HepG2 (cell line): ENCODE data around the gene BTBD6. TPM values are rescaled to one million over a fixed set of nuclear protein-coding genes. Genes with fewer than 3 reads are reported as not detected.

Experiments
- ATAC-seq: fragments of 200-7000 bp; cut with Tn5 transposase; 3 replicates; pipeline ENCODE4 v1.9.1; 2020; ENCODE audit warnings: mild to moderate bottlenecking, moderate library complexity
- BruUV-seq: library from RNA; stranded (reverse); fragments of 400-500 nt; replicated peaks from 2 replicates; lab custom pipeline; 2021; lab: Mats Ljungman, UMichigan
- CTCF ChIA-PET: fragments of 300-600 bp; formaldehyde crosslinking; extraction: SDS; loops from one replicate; lab custom pipeline; 2021; ENCODE audit warnings: low total read pairs, inconsistent platforms, low intra/inter-chr PET ratio; lab: Yijun Ruan, JAX
- POLR2A ChIA-PET: fragments of 350-600 bp; sonication (Branson Sonifier 250); formaldehyde crosslinking; loops from one replicate; lab custom pipeline; 2020; ENCODE audit warnings: antibody characterized with exemption, inconsistent platforms; lab: Yijun Ruan, JAX
- DNase-seq: peaks from one replicate; pipeline ENCODE4 v3.0.0-alpha.2; 2015; ENCODE audit warnings: low spot score
- FAIRE-seq: peaks from 3 replicates; lab custom pipeline; 2011; peaks lifted over from hg19 to GRCh38; lab: Jason Lieb, UNC
- H2AFZ ChIP-seq: one replicate; pipeline ENCODE4 v1.6.1; 2011; ENCODE audit warnings: low read length, inconsistent platforms
- H3K27ac ChIP-seq: fragments of 300-600 bp; 3 replicates; pipeline ENCODE4 v1.8.0; 2011; ENCODE audit warnings: mixed run types, mild to moderate bottlenecking, mixed read lengths, low read length, inconsistent platforms; ENCODE audit not compliant: insufficient read depth; ENCODE audit errors: extremely low read length
- H3K27me3 ChIP-seq, 2 experiments: fragments of 200-600 bp in 1 of 2; 2 replicates in 1 of 2; 3 replicates in 1 of 2; pipeline versions ENCODE4 v1.6.0 to v1.8.0; 2011; ENCODE audit warnings: low read length in 2 of 2, mild to moderate bottlenecking in 2 of 2, moderate library complexity in 2 of 2, inconsistent platforms in 1 of 2; ENCODE audit not compliant: insufficient read depth in 2 of 2, control insufficient read depth in 1 of 2
- H3K36me3 ChIP-seq, 2 experiments: fragments of 200-600 bp in 1 of 2; replicated peaks in 1 of 2; 2 replicates in 1 of 2; 3 replicates in 1 of 2; pipeline versions ENCODE4 v1.5.1 to v1.8.0; 2011; ENCODE audit warnings: low read length in 2 of 2, inconsistent platforms in 1 of 2; ENCODE audit not compliant: insufficient read depth in 2 of 2, control insufficient read depth in 1 of 2
- H3K4me1 ChIP-seq: 2 replicates; pipeline ENCODE4 v1.5.1; 2012; ENCODE audit warnings: low read length, inconsistent platforms; ENCODE audit not compliant: insufficient read depth
- H3K4me2 ChIP-seq: 2 replicates; pipeline ENCODE4 v1.6.0; 2011; ENCODE audit warnings: low read depth, low read length, inconsistent platforms
- H3K4me3 ChIP-seq, 3 experiments: fragments of 200-600 bp in 1 of 3; sonication (generic), shearing (Covaris generic) in 1 of 3; replicated peaks in 1 of 3; 2 replicates each; pipeline ENCODE4 v1.5.1; 2011 to 2016; ENCODE audit warnings: low read length in 3 of 3, inconsistent platforms in 2 of 3, low read depth in 2 of 3, mild to moderate bottlenecking in 2 of 3, control low read depth in 1 of 3, mixed read lengths in 1 of 3; ENCODE audit not compliant: insufficient read depth in 1 of 3
- H3K79me2 ChIP-seq: one replicate; pipeline ENCODE4 v1.6.1; 2011; ENCODE audit warnings: low read length, inconsistent platforms; ENCODE audit not compliant: insufficient read depth
- H3K9ac ChIP-seq: 2 replicates; pipeline ENCODE4 v1.6.0; 2011; ENCODE audit warnings: mild to moderate bottlenecking, low read depth, low read length, inconsistent platforms; ENCODE audit not compliant: insufficient read depth
- H3K9me3 ChIP-seq: 2 replicates; pipeline ENCODE4 v1.5.1; 2012; ENCODE audit warnings: mild to moderate bottlenecking, low read length
- H4K20me1 ChIP-seq: 2 replicates; pipeline ENCODE4 v1.6.0; 2011; ENCODE audit warnings: inconsistent platforms, mild to moderate bottlenecking, low read length, moderate library complexity; ENCODE audit not compliant: insufficient read depth
- ASH2L ChIP-seq: fragments of 300-600, 200-600 bp; sonication (generic); IDR thresholded peaks from 2 replicates; pipeline ENCODE4 v1.7.0; 2017; ENCODE audit warnings: low read depth, mild to moderate bottlenecking, moderate library complexity, mixed read lengths, low read length; ENCODE audit not compliant: insufficient read length
- CHCHD3 ChIP-seq: sonication (generic); formaldehyde crosslinking; IDR thresholded peaks from 2 replicates; pipeline ENCODE4 v1.8.0; 2022; ENCODE audit warnings: mild to moderate bottlenecking, missing genetic modification reagents, moderate library complexity
- HNRNPLL ChIP-seq: fragments of 200-400 bp; formaldehyde crosslinking; IDR thresholded peaks from 2 replicates; pipeline ENCODE4 v1.6.1; 2017; ENCODE audit warnings: mild to moderate bottlenecking, low read depth, low read length; ENCODE audit not compliant: poor library complexity, severe bottlenecking
- IKZF4 ChIP-seq: sonication (generic); formaldehyde crosslinking; IDR thresholded peaks from 2 replicates; pipeline ENCODE4 v1.5.1; 2020; ENCODE audit warnings: borderline replicate concordance, mild to moderate bottlenecking, low read depth, missing genetic modification reagents; ENCODE audit errors: not compliant biosample characterization
- MAX ChIP-seq: IDR thresholded peaks from 2 replicates; pipeline ENCODE4 v1.6.1; 2012; ENCODE audit warnings: inconsistent platforms
- RBAK ChIP-seq: sonication (generic); formaldehyde crosslinking; IDR thresholded peaks from 2 replicates; pipeline ENCODE4 v1.5.1; 2020; ENCODE audit warnings: mild to moderate bottlenecking, missing genetic modification reagents
- SNRNP70 ChIP-seq: fragments of 200-400 bp; formaldehyde crosslinking; IDR thresholded peaks from 2 replicates; pipeline ENCODE4 v1.6.1; 2017; ENCODE audit warnings: mild to moderate bottlenecking, low read depth, low read length, moderate library complexity
- TFAP4 ChIP-seq: sonication (generic); IDR thresholded peaks from 2 replicates; pipeline ENCODE4 v1.6.1; 2016; ENCODE audit warnings: low read depth, borderline replicate concordance
- ZFP90 ChIP-seq: sonication (generic); formaldehyde crosslinking; IDR thresholded peaks from 2 replicates; pipeline ENCODE4 v1.8.0; 2022; ENCODE audit warnings: missing genetic modification reagents, mild to moderate bottlenecking, inconsistent platforms, borderline replicate concordance
- ZNF232 ChIP-seq: sonication (generic); formaldehyde crosslinking; IDR thresholded peaks from 2 replicates; pipeline ENCODE4 v1.4.0; 2020; ENCODE audit warnings: missing genetic modification reagents, borderline replicate concordance
- ZNF558 ChIP-seq: sonication (generic); formaldehyde crosslinking; IDR thresholded peaks from 2 replicates; pipeline ENCODE4 v1.9.0; 2022; ENCODE audit warnings: mild to moderate bottlenecking, missing genetic modification reagents, borderline replicate concordance
- ZNF564 ChIP-seq: sonication (generic); formaldehyde crosslinking; IDR thresholded peaks from 2 replicates; pipeline ENCODE4 v1.8.1; 2023; ENCODE audit warnings: mild to moderate bottlenecking, missing genetic modification reagents
- ZNF569 ChIP-seq: sonication (generic); formaldehyde crosslinking; IDR thresholded peaks from 2 replicates; pipeline ENCODE4 v1.5.0; 2020; ENCODE audit warnings: mild to moderate bottlenecking, missing genetic modification reagents, moderate library complexity, borderline replicate concordance
- ZNF841 ChIP-seq: sonication (generic); formaldehyde crosslinking; IDR thresholded peaks from 2 replicates; pipeline ENCODE4 v1.8.1; 2023; ENCODE audit warnings: missing genetic modification reagents, borderline replicate concordance
- ZSCAN9 ChIP-seq: IDR thresholded peaks from 2 replicates; pipeline ENCODE4 v1.6.1; 2016; ENCODE audit warnings: borderline replicate concordance
- WGBS: methylation state at CpG from one replicate; pipeline ENCODE4 v1.1.6; 2017; ENCODE audit warnings: low lambda C conversion rate; 5-methylcytosine and 5-hydroxymethylcytosine counted together
- in situ Hi-C: cut with HindIII; loops from 2 replicates; pipeline ENCODE4 v1.10.0; 2017; ENCODE audit warnings: low pct_unique_long_range_greater_than_20kb; ENCODE audit not compliant: extremely low pct_ligation_motif_present
- intact Hi-C: fragments of 100-400 bp; cut with micrococcal nuclease; formaldehyde crosslinking; loops from one replicate; pipeline ENCODE4 v1.10.0; 2022; ENCODE audit not compliant: unreplicated experiment
- polyA plus RNA-seq, 8 experiments: library from polyadenylated mRNA; depleted of rRNA in 3 of 8; stranded (reverse) in 7 of 8; unstranded in 1 of 8; fragments of >200 nt; fragmentation: Illumina TruSeq in 4 of 8; extraction: Trizol in 4 of 8; gene quantifications; 2 replicates each; pipeline versions ENCODE4 v1.2.1 to v1.2.3, GENCODE V29; 2011 to 2016; ENCODE audit warnings: low read depth in 4 of 8, missing spikeins in 1 of 8, mixed read lengths in 1 of 8; ENCODE audit not compliant: insufficient read depth in 1 of 8
- total RNA-seq, 5 experiments: library from RNA; depleted of rRNA; stranded (reverse); fragments of >200 nt; fragmentation: Illumina TruSeq; extraction: Trizol; gene quantifications; 2 replicates each; pipeline ENCODE4 v1.2.3, GENCODE V29; 2016; ENCODE audit warnings: low read depth in 1 of 5
- TF ChIP-seq, protein P1 (sequence below): sonication (generic); formaldehyde crosslinking; IDR thresholded peaks from 2 replicates; pipeline ENCODE4 v1.8.0; 2022; ENCODE audit warnings: low read depth, missing genetic modification reagents

BTBD6 gene
- total and polyA plus RNA-seq, 2 of the 13 experiments (the other 11 are each of a cell fraction or from before 2014, with no cell fraction given), result not detected

DNA sequence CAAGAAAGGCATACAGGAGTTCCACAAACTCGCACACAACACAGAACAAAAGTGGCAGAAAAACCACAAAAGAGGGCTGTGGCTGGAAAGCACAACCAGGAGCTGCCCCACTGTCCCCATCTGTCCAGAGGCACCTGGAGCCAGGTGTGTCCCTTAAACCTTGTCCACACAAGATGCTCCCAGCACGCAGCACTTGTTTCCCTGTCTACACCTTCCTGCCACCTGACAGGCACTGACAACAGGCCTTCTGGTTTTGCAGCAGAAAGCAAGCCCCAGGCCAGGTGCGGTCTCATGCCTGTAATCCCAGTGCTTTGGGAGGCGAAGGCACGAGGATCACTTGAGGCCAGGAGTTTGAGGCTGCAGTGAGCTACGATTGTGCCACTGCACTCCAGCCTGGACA, 3.6 kb downstream of the BTBD6 start:
- no peak for ATAC-seq
- intact Hi-C loops (no loop called here), in situ Hi-C loops (no loop called here)
- Histone ChIP-seq H3K79me2 (no peaks in the 10 kb centered on the region), H3K4me3 (no peak overlapping the region), H2AFZ (no peak overlapping the region), H3K9ac (no peak overlapping the region), H3K27me3 (no peaks in the 10 kb centered on the region; a peak in 1 of 5 replicates), H4K20me1 (no peaks in the 10 kb centered on the region), H3K4me2 (no peak overlapping the region), H3K27ac (no peak overlapping the region), H3K9me3 (no peaks in the 10 kb centered on the region), H3K4me1 (no peaks in the 10 kb centered on the region), H3K36me3 (peaks cover 10 to 19% of the 10 kb centered on the region in 2 experiments)
- no peak for DNase-seq
- BruUV-seq, result no TSS peak
- POLR2A ChIA-PET, result no interaction called here
- WGBS, result 100% methylated on average over 3 of the region's 6 CpGs
- CTCF ChIA-PET, result no interaction called here
- no peak for FAIRE-seq
- TF ChIP-seq ZNF558 (CRISPR knock-in tag) (no peak), HNRNPLL (no peak), ASH2L (no peak), ZNF569 (CRISPR knock-in tag) (no peak), ZSCAN9 (no peak), CHCHD3 (CRISPR knock-in tag) (no peak)

DNA sequence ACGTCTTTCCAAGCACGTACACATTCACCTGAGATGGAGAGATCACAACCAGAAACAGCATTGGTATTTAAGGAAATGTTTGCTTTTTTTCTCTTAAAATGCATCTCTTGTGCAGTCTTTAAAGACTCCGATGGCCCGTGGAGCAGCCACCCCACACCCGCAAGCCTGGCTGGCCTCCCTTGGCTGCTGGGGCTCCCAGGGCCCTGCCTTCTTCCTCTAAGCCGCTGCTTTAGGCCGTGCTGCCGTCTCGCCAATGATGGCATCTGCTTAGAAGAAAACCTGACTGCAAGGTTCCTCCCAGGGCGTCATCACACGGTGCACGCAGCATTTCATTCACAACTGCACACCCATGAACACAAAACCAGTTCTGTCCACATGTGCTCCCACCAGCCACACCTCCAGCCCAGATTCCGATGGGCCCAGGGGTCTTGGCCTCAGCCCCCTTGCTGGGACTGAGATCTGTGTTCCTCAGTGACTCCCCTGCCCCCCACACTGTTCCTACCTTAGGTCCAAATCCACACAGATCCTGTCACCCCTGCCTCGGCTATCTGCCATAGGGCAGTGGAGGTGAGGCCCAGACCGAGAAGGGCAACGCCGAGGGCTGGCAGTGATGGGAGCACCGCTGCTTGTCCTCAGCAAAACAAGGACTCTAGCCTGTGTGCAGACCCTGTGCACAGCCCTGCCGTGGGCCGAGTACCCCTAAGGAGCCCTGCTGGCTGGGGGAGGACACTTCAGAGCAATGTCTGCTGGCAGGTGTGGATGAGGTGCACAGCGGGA, 4.4 kb downstream of the BTBD6 start:
- DNase-seq, result no peak
- WGBS, result 98% methylated on average over 18 of the region's 21 CpGs
- H3K4me3 ChIP-seq, result no peak overlapping the region
- no peak for TF ChIP-seq ZNF841 (CRISPR knock-in tag)
- no peak for TF ChIP-seq ZNF564 (CRISPR knock-in tag)
- TF ChIP-seq MAX, result no peak
- TF ChIP-seq IKZF4, result no peak
- no peak for TF ChIP-seq ZFP90
- TF ChIP-seq SNRNP70, result no peak
- no peak for TF ChIP-seq RBAK
- TF ChIP-seq ZNF232, result no peak
- TF ChIP-seq, protein P1, sequence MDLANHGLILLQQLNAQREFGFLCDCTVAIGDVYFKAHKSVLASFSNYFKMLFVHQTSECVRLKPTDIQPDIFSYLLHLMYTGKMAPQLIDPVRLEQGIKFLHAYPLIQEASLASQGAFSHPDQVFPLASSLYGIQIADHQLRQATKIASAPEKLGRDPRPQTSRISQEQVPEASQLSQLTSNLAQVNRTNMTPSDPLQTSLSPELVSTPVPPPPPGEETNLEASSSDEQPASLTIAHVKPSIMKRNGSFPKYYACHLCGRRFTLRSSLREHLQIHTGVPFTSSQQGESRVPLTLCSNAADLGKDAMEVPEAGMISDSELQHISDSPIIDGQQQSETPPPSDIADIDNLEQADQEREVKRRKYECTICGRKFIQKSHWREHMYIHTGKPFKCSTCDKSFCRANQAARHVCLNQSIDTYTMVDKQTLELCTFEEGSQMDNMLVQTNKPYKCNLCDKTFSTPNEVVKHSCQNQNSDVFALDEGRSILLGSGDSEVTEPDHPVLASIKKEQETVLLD (CRISPR knock-in tag), result no peak
- no peak for TF ChIP-seq TFAP4

More for the DNA sequence above, 4.4 kb downstream of the BTBD6 start:
- intact Hi-C loops, result no loop called here
- ATAC-seq (no peak), FAIRE-seq (no peak)
- ChIA-PET CTCF (no interaction called here), POLR2A (no interaction called here)
- no peak overlapping the region for H3K9ac ChIP-seq
- no peaks in the 10 kb centered on the region for H3K9me3 ChIP-seq
- in situ Hi-C loops, result no loop called here
- no peaks in the 10 kb centered on the region for H3K4me1 ChIP-seq
- peaks cover 12 to 13% of the 10 kb centered on the region in 2 experiments; a peak in 4 of 5 replicates for H3K36me3 ChIP-seq
- H2AFZ ChIP-seq, result no peak overlapping the region
- H3K27me3 ChIP-seq, result no peaks in the 10 kb centered on the region; a peak in 1 of 5 replicates
- H3K27ac ChIP-seq, result no peak overlapping the region
- no peaks in the 10 kb centered on the region for H4K20me1 ChIP-seq
- H3K79me2 ChIP-seq, result no peaks in the 10 kb centered on the region
- BruUV-seq, result no TSS peak
- H3K4me2 ChIP-seq, result no peak overlapping the region
